K562 (cell line): ENCODE measurements around the gene PDGFA.

Experiments
- CEBPB ChIP-seq: fragments of 450-650 bp; IDR thresholded peaks from 2 replicates; pipeline ENCODE4 v1.6.1; 2016; ENCODE audit warnings: missing genetic modification characterization, missing compliant biosample characterization
- GATA2 ChIP-seq: sonication (generic); formaldehyde crosslinking; IDR thresholded peaks from 2 replicates; pipeline ENCODE4 v1.4.0; 2020; ENCODE audit warnings: mild to moderate bottlenecking, missing genetic modification reagents
- GTF2F1 ChIP-seq: IDR thresholded peaks from 2 replicates; pipeline ENCODE4 v1.6.1; 2011; ENCODE audit warnings: low read depth, low read length, improper control_type of control experiment
- PKNOX1 ChIP-seq: fragments of 450-650 bp; IDR thresholded peaks from 2 replicates; pipeline ENCODE4 v1.6.1; 2016
- POLR2A ChIP-seq: fragments of 450-650 bp; conservative IDR thresholded peaks from 2 replicates; pipeline ENCODE4 v1.6.1; 2016
- POLR2AphosphoS5 ChIP-seq: IDR thresholded peaks from 2 replicates; pipeline ENCODE4 v1.6.1; 2011; ENCODE audit warnings: mild to moderate bottlenecking, low read depth, low read length, moderate library complexity; ENCODE audit not compliant: control insufficient read depth, insufficient read depth
- RCOR1 ChIP-seq, 2 experiments: IDR thresholded peaks; 2 replicates each; pipeline ENCODE4 v1.6.1; 2012; ENCODE audit warnings: low read depth in 2 of 2, low read length in 2 of 2, borderline replicate concordance in 1 of 2, improper control_type of control experiment in 1 of 2
- TBP ChIP-seq: optimal IDR thresholded peaks from 2 replicates; pipeline ENCODE3; 2011; ENCODE audit warnings: low read depth, low read length, improper control_type of control experiment
- ZKSCAN1 ChIP-seq: fragments of 150-350 bp; IDR thresholded peaks from 2 replicates; pipeline ENCODE4 v1.6.1; 2016; ENCODE audit warnings: low read depth, low read length
- ZZZ3 ChIP-seq: fragments of 450-650 bp; IDR thresholded peaks from 2 replicates; pipeline ENCODE4 v1.6.1; 2016; ENCODE audit warnings: antibody characterized with exemption, mild to moderate bottlenecking, moderate library complexity

GRCh38 chr7:543501-544337 lies 24.1 kb upstream of the PDGFA start:
- TF ChIP-seq TBP (no peak), PKNOX1 (no peak), CEBPB (tag) (no peak), ZZZ3 (no peak), ZKSCAN1 (no peak), POLR2A (no peak), POLR2AphosphoS5 (no peak), GATA2 (CRISPR knock-in tag) (no peak), GTF2F1 (no peak), RCOR1 (IDR thresholded peaks at IDR 0.05; ENCODE audit: borderline replicate concordance in 1 of 2, low read depth in 2 of 2, low read length in 2 of 2) (no peak)
